ENCODE data around the gene STIMATE. TPM values are rescaled to one million over a fixed set of nuclear protein-coding genes. Genes with fewer than 3 reads are reported as not detected.

The STIMATE gene
- total RNA-seq (2012; rRNA removed): 7.5 and 10.6 TPM in 2 replicates
- polyA plus RNA-seq (2012; rRNA removed): 17.8 and 19.4 TPM in 2 replicates
- 12.5 and 37.8 TPM in 2 replicates for polyA plus RNA-seq (2012; cell fraction: cytosol; rRNA removed)
- 22.4 and 23.4 TPM in 2 replicates for polyA plus RNA-seq (2012; cell fraction: nucleus; rRNA removed; ENCODE audit: low replicate concordance)
- Bru-seq, nascent RNA: percentile 66 among the genes with signal in this experiment
- percentile 90 among the genes with signal in this experiment for BruChase-seq, experiment 1, labeled RNA remaining after a 6-hour chase
- BruChase-seq, experiment 2, labeled RNA remaining after a 2-hour chase: percentile 86 among the genes with signal in this experiment
- long read RNA-seq, full-length matches to known transcripts: 16 of 31 reads
- long read RNA-seq, partial matches to known transcripts: 2 of 31 reads
- long read RNA-seq, other reads (novel, unspliced or antisense): 13 of 31 reads

DNA sequence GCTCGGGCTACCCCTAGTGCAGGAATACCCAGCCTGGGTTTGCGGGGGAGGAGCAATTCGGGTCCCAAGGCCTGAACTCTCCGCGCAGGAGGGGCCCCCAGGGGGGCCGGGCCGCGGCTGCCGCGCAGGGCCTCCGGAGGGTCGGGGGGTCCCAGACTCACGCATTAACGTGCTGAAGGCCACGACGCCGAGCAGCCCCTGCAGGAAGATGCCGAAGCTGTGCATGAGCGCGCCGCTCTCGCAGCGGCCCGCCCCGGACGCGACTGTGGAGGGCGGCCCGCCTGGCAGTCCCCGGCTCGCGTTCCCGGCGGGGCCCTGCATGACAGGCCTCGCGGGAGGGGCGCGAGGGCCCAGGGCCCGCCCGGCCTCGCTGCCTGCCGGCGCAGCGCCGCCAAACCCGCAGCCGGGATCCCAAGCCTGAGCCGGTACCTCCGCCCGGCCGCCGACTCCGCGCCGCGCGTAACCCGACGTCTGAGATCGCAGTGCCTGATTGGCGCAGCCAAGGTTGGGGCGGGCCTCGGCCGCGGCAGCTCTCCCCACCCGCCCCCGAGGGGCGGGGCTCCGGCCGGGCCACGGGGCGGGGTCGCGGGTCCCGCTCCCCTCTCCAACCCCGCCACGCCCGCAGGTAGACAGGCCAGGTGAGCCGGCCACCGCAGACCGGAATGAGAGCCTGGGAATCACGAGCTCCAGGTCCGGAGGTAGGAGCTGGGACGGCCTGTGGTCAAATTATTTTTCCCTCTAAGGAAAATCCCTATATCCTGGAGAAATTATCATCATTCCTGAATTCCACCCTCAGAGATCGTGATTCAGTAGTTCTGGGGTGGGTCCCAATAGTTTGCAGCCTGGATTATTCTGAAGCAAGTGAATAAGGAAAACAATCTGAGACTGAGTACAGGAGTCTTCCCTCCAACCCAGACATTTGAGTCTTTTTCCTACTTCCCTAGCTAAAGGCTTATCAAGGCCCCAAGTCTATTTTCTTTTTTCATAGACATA lies at the start of gene STIMATE:
TSS of gene STIMATE (minus strand) at position 419 of the 993 bp plus-strand sequence. CDS start at position 321, 98 bp downstream.
- no peak within 1 kb of the TSS for H4K91ac ChIP-seq (ENCODE audit: insufficient read depth, low read depth, low read length)
- H3K9me3 ChIP-seq (ENCODE audit: control insufficient read depth, insufficient read depth, low read length): no peaks in the 10 kb centered on the region
- H2AK5ac ChIP-seq (ENCODE audit: low read depth, low read length): peak within 1 kb of the TSS; percentile 13; the same call in 1 of the 2 replicates
- peak within 1 kb of the TSS; percentile 10 for H2AK9ac ChIP-seq (replicated peaks; ENCODE audit: low read depth, low read length, poor library complexity)
- peak within 1 kb of the TSS; percentile 76 for H3K9ac ChIP-seq (ENCODE audit: low read depth, low read length)
- H2BK20ac ChIP-seq (ENCODE audit: low read depth, low read length): no peak within 1 kb of the TSS
- 0 out of 2 replicates have a peak, but pooled peaks cover 3% of the 10 kb centered on the region for H4K20me1 ChIP-seq (ENCODE audit: insufficient read depth, low read length)
- H3K27me3 ChIP-seq (ENCODE audit: control insufficient read depth, insufficient read depth, low read length): no peaks in the 10 kb centered on the region
- peaks cover 6% of the 10 kb centered on the region for H3K4me1 ChIP-seq (ENCODE audit: control insufficient read depth, insufficient read depth, low read length)
- H3K4me2 ChIP-seq (ENCODE audit: low read depth, low read length): peak within 1 kb of the TSS; percentile 90
- H3K23ac ChIP-seq (ENCODE audit: low read depth, low read length): peak within 1 kb of the TSS; percentile 70; the same call in 1 of the 2 replicates
- DNase-seq: peak; percentile 73
- peak within 1 kb of the TSS; percentile 70 for H3K14ac ChIP-seq (replicated peaks; ENCODE audit: low read depth, low read length)
- in situ Hi-C loops (cut with MboI; ENCODE audit: low sequenced_read_pairs): no loop called here
- H4K5ac ChIP-seq (ENCODE audit: low read depth, low read length): peak within 1 kb of the TSS; percentile 27; the same call in 1 of the 2 replicates
- peak within 1 kb of the TSS; percentile 90 for H2AFZ ChIP-seq (replicated peaks; ENCODE audit: low read length, poor library complexity)
- peak; percentile 100 for ATAC-seq (ENCODE audit: low read depth)
- no TSS peak for BruUV-seq (replicated peaks)
- dilution Hi-C loops (cut with HindIII; ENCODE audit: low sequenced_read_pairs, unreplicated experiment): no loop called here
- H2BK5ac ChIP-seq (ENCODE audit: low read depth, low read length, poor library complexity, severe bottlenecking): no peak within 1 kb of the TSS
- H3K9me1 ChIP-seq (ENCODE audit: insufficient read depth, low read length): peaks cover 12% of the 10 kb centered on the region; the same call in 1 of the 2 replicates
- H3K4ac ChIP-seq (ENCODE audit: low read depth, low read length): peak within 1 kb of the TSS; percentile 11; the same call in 1 of the 2 replicates
- peak; percentile 83; the same call in 1 of the 2 replicates for TF ChIP-seq MAZ (IDR thresholded peaks at IDR 0.05; ENCODE audit: borderline replicate concordance, low read depth, low read length)
- TF ChIP-seq MXI1 (IDR thresholded peaks at IDR 0.05; ENCODE audit: borderline replicate concordance, low read depth, low read length): peak; percentile 53; the same call in 1 of the 2 replicates
- TF ChIP-seq NFE2L2 (IDR thresholded peaks at IDR 0.05; ENCODE audit: low read depth, low read length): no peak
- 0% methylated on average over 18 of the region's 85 CpGs; no CpG with 5 or more reads in 1 of the 2 experiments for WGBS, 2 experiments (ENCODE audit: extremely low coverage in 2 of 2, insufficient read length in 1 of 2)
- no peak within 1 kb of the TSS for H3K18ac ChIP-seq (ENCODE audit: low read depth, low read length)
- CTCF ChIA-PET: interaction anchor here (0.6 to 1.5 kb wide), 3 partner anchors 10 to 37 kb away, joined by 4 to 8 read pairs (median 4); no protein-coding TSS in a partner anchor
- H2BK120ac ChIP-seq (ENCODE audit: low read depth, low read length): no peak within 1 kb of the TSS
- no peak within 1 kb of the TSS; the same call in 1 of the 2 replicates for H3K27ac ChIP-seq (ENCODE audit: insufficient read depth, low read length)
- no peaks in the 10 kb centered on the region for H3K36me3 ChIP-seq (ENCODE audit: control insufficient read depth, insufficient read depth, low read length)
- H3K4me3 ChIP-seq (ENCODE audit: insufficient read depth, low read depth, low read length): peak within 1 kb of the TSS; percentile 65
- intact Hi-C loops (cut with micrococcal nuclease): no loop called here
- peaks cover 13 to 43% of the 10 kb centered on the region in 2 experiments for H3K79me1 ChIP-seq (ENCODE audit: low read depth in 1 of 2, low read length in 2 of 2)
- peak within 1 kb of the TSS in 1 of 2 experiments; percentile 70; a peak in 2 of 4 replicates for H4K8ac ChIP-seq (ENCODE audit: low read depth in 2 of 2, low read length in 2 of 2)
- POLR2A ChIA-PET (ENCODE audit: unreplicated experiment): no interaction called here
- H2BK15ac ChIP-seq (ENCODE audit: low read depth, low read length): no peak within 1 kb of the TSS
- no peak within 1 kb of the TSS for H3K56ac ChIP-seq (ENCODE audit: extremely low read depth, insufficient read depth, low read length)

Measured in IMR-90 (cell line).